ENCODE measurements around the gene FAM76B. TPM values are rescaled to one million over a fixed set of nuclear protein-coding genes. Genes with fewer than 3 reads are reported as not detected.

Gene FAM76B
- total and polyA plus RNA-seq, 2 of the 13 experiments (the other 11 are each of a cell fraction or from before 2014, with no cell fraction given), result 20.2 to 24.2 TPM

DNA sequence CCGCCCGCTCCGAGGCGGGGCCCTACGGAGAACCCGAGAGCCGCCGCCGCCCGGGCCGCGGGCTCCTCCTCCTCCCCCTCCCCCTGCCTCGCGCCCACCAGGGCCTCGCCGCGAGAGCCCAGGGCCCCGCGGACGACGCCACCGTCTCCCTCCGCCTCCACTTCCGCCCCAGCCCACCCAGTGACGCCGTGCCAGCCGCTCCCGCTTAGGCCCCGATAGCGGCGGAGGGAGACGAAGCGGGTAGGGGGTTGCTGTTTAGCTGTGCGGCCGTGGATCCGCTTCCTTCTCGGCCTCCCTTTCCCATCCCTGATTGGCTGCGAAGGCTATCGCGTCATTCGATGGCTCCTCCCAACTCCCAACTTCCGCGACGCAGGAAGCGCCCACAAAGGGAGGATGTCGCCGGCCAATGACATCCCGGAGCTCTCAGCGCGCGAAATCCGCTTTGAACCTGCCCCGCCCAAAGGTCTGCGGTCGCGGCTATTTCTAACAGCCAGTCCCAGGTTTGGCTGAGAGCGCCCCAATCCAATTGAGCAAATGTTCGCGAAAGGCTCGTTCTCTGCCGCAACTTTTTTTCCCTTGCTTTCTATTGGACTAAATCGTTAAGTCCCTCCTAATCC lies at the start of gene FAM76B (continued):
- TF ChIP-seq ZNF674 (CRISPR knock-in tag; IDR thresholded peaks at IDR 0.05; ENCODE audit: low read depth) (no peak), ISX (CRISPR knock-in tag; conservative IDR thresholded peaks at IDR 0.05) (no peak), GABPB1 (CRISPR knock-in tag; IDR thresholded peaks at IDR 0.05) (peak; percentile 96), SAFB2 (CRISPR knock-in tag; IDR thresholded peaks at IDR 0.05; ENCODE audit: borderline replicate concordance, low read depth) (peak; percentile 88; the same call in 1 of the 2 replicates), ZBTB40 (IDR thresholded peaks at IDR 0.05) (no peak), ZBTB40 (CRISPR knock-in tag; IDR thresholded peaks at IDR 0.05) (no peak; the same call in 1 of the 2 replicates), SMC3 (IDR thresholded peaks at IDR 0.05; ENCODE audit: low read length) (no peak), ZNF224 (CRISPR knock-in tag; IDR thresholded peaks at IDR 0.05) (no peak), KDM3A (CRISPR knock-in tag; IDR thresholded peaks at IDR 0.05; ENCODE audit: low read depth) (peak; percentile 85; the same call in 1 of the 2 replicates)
- TF ChIP-seq, protein P1, sequence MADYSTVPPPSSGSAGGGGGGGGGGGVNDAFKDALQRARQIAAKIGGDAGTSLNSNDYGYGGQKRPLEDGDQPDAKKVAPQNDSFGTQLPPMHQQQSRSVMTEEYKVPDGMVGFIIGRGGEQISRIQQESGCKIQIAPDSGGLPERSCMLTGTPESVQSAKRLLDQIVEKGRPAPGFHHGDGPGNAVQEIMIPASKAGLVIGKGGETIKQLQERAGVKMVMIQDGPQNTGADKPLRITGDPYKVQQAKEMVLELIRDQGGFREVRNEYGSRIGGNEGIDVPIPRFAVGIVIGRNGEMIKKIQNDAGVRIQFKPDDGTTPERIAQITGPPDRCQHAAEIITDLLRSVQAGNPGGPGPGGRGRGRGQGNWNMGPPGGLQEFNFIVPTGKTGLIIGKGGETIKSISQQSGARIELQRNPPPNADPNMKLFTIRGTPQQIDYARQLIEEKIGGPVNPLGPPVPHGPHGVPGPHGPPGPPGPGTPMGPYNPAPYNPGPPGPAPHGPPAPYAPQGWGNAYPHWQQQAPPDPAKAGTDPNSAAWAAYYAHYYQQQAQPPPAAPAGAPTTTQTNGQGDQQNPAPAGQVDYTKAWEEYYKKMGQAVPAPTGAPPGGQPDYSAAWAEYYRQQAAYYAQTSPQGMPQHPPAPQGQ (CRISPR knock-in tag; IDR thresholded peaks at IDR 0.05; ENCODE audit: borderline replicate concordance), result no peak
- TF ChIP-seq, protein P2, sequence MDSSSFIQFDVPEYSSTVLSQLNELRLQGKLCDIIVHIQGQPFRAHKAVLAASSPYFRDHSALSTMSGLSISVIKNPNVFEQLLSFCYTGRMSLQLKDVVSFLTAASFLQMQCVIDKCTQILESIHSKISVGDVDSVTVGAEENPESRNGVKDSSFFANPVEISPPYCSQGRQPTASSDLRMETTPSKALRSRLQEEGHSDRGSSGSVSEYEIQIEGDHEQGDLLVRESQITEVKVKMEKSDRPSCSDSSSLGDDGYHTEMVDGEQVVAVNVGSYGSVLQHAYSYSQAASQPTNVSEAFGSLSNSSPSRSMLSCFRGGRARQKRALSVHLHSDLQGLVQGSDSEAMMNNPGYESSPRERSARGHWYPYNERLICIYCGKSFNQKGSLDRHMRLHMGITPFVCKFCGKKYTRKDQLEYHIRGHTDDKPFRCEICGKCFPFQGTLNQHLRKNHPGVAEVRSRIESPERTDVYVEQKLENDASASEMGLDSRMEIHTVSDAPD (CRISPR knock-in tag; IDR thresholded peaks at IDR 0.05), result no peak
- TF ChIP-seq, protein P3, sequence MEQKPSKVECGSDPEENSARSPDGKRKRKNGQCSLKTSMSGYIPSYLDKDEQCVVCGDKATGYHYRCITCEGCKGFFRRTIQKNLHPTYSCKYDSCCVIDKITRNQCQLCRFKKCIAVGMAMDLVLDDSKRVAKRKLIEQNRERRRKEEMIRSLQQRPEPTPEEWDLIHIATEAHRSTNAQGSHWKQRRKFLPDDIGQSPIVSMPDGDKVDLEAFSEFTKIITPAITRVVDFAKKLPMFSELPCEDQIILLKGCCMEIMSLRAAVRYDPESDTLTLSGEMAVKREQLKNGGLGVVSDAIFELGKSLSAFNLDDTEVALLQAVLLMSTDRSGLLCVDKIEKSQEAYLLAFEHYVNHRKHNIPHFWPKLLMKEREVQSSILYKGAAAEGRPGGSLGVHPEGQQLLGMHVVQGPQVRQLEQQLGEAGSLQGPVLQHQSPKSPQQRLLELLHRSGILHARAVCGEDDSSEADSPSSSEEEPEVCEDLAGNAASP (CRISPR knock-in tag; IDR thresholded peaks at IDR 0.05; ENCODE audit: borderline replicate concordance), result no peak
